ENCODE results near the gene HOXB4. TPM values are rescaled to one million over a fixed set of nuclear protein-coding genes. Genes with fewer than 3 reads are reported as not detected.

Gene HOXB4
- total RNA-seq, 4 donors from 2014 or later, result 1.8 to 6.6 (median 5.1) TPM

DNA sequence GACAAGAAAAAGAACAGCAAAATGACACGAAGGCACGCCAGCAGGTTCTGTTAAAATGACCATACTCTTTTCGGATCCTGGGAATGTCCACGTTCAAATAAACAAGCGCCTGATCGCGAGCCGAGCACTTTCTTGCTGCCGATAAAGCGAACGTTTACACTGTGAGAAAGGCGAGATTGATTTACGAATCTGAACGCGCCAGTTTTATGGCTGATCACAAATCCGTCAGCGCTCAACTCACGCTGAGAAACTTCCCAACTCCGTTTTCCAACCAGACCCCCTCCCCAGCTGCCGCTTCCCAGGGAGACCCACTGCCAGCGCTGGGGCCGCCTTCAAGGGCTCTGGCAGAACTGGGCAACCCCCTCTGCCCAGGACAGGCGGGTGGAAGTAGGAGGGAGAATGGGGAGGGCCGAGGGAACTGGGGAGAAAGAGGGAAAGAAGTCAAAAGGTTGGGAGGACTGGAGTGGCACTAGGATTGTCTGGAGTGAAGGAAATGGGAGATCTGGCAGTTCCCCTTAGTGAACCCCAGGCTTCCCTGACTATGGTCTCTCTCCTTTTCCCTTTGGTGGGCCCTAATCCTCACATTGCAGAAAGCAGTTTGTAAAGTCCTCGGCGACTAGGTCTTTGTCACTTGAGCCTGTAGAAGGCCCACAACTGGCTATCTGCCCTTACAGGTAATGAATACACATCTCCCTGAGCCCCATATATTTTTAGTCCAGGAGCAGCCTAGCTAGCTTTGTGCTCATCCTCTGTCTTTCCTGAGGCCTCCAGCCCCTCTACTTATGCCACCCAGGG is 6.9 kb downstream of the HOXB4 start:
- H3K4me1 ChIP-seq, result peaks cover 0 to 54% (median 4%) of the 10 kb centered on the region in 4 donors
- no peaks in the 10 kb centered on the region for H3K27me3 ChIP-seq
- H3K27ac ChIP-seq, result peak overlapping the region; percentile 54 to 92 (median 67)
- no peaks in the 10 kb centered on the region for H3K9me3 ChIP-seq
- no peak for DNase-seq
- peak overlapping the region in 2 of 4 donors; percentile 20 to 34 for H3K4me3 ChIP-seq
- TF ChIP-seq, protein P1, sequence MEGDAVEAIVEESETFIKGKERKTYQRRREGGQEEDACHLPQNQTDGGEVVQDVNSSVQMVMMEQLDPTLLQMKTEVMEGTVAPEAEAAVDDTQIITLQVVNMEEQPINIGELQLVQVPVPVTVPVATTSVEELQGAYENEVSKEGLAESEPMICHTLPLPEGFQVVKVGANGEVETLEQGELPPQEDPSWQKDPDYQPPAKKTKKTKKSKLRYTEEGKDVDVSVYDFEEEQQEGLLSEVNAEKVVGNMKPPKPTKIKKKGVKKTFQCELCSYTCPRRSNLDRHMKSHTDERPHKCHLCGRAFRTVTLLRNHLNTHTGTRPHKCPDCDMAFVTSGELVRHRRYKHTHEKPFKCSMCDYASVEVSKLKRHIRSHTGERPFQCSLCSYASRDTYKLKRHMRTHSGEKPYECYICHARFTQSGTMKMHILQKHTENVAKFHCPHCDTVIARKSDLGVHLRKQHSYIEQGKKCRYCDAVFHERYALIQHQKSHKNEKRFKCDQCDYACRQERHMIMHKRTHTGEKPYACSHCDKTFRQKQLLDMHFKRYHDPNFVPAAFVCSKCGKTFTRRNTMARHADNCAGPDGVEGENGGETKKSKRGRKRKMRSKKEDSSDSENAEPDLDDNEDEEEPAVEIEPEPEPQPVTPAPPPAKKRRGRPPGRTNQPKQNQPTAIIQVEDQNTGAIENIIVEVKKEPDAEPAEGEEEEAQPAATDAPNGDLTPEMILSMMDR (IDR thresholded peaks at IDR 0.05), result no peak
- TF ChIP-seq POLR2A (IDR thresholded peaks at IDR 0.05), result no peak
- peaks cover 0 to 16% (median 0%) of the 10 kb centered on the region in 3 donors for H3K36me3 ChIP-seq

DNA sequence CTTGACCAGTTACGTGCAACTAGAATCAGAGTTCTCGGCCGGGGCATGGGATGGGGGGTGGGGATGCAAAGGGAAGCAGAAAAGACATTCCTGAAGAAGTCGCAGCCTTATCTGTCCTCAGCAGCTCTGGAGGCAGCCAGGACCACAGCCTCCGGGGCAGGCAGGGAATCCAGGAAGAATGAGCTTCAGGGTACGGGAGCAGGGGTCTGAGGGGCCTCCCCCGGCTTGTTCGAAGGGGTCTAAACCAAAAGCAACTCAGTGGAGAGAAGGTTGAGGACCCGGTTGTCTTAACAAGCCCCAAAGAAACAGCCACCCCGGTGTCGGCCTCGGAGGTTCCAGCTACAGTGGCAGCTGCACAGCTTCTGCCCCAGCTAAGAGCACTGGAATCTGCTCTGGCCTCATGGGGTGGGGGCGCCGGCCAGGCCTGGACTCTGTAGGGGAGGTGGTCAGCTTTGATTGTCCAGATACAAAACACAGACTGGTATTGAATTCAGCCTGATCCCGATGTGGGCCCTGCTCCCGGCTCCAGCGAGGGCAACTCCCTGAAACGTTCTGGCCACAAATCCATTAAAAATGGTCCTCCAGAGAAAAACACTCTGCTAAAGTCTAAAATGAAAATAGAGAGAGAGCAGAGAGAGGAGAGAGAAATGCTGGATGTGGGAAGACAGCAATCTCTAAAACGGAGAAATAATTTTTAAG is 7.7 kb downstream of the HOXB4 start:
- no peak for TF ChIP-seq POLR2A (IDR thresholded peaks at IDR 0.05)
- TF ChIP-seq, protein P1 (IDR thresholded peaks at IDR 0.05), result no peak
- Histone ChIP-seq H3K4me3 (peak overlapping the region in 2 of 4 donors; percentile 20 to 34), H3K4me1 (peaks cover 0 to 55% (median 2%) of the 10 kb centered on the region in 4 donors), H3K27ac (peak overlapping the region; percentile 54 to 92 (median 67)), H3K36me3 (peaks cover 0 to 12% (median 0%) of the 10 kb centered on the region in 3 donors), H3K27me3 (no peaks in the 10 kb centered on the region), H3K9me3 (no peaks in the 10 kb centered on the region)
- DNase-seq, result peak in 1 of 3 donors; percentile 43

DNA sequence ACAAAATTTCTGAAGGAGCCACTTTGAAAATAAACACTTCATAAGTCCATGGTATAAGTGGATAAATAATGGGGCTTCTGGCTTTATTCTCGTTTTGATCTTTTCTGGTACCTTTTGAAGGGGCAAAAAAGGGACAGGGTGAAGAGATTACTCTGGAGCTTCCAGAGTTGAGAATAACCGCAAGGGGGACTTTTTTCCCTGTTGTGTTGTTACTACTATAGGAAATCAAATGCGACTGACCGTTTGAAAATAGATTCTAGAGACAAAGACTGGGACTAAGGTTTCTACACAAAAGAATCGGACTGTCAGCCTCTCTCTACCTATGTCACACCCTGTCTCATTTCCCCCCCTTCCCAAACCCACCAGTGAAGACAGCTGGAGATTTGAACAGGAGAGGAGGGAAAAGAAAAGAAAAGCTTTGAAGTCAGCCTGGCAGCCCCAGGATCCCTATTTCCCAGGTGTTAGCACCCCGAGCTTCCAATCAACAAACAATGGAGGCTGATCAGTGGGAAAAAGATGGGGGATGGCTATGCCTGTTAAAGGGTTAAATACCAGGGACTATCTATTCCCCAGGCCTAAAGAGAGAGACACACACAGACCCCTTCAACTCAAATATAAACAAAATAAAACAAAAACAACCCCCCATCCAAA is 8.4 kb downstream of the HOXB4 start:
- Histone ChIP-seq H3K27ac (peak overlapping the region; percentile 54 to 92 (median 67)), H3K36me3 (peaks cover 0 to 12% (median 0%) of the 10 kb centered on the region in 3 donors), H3K4me1 (peaks cover 0 to 60% (median 2%) of the 10 kb centered on the region in 4 donors), H3K4me3 (peak overlapping the region in 1 of 4 donors; percentile 34), H3K9me3 (no peaks in the 10 kb centered on the region), H3K27me3 (no peaks in the 10 kb centered on the region)
- no peak for TF ChIP-seq POLR2A (IDR thresholded peaks at IDR 0.05)
- TF ChIP-seq, protein P1 (IDR thresholded peaks at IDR 0.05), result peak in 1 of 6 experiments; percentile 8
- no peak for DNase-seq

- Histone ChIP-seq H3K36me3 (peaks cover 0 to 12% (median 0%) of the 10 kb centered on the region in 3 donors), H3K9me3 (no peaks in the 10 kb centered on the region), H3K4me1 (peaks cover 0 to 60% (median 2%) of the 10 kb centered on the region in 4 donors), H3K27me3 (no peaks in the 10 kb centered on the region), H3K4me3 (peak overlapping the region in 1 of 4 donors; percentile 27), H3K27ac (peak overlapping the region in 3 of 4 donors; percentile 55 to 92 (median 79))
- no peak for DNase-seq
- TF ChIP-seq POLR2A (IDR thresholded peaks at IDR 0.05), result no peak
- TF ChIP-seq, protein P1 (IDR thresholded peaks at IDR 0.05), result no peak
Observed at GRCh38 chr17:48569240-48569582, 8.9 kb downstream of the HOXB4 start.

- H3K9me3 ChIP-seq, result no peaks in the 10 kb centered on the region
- peak overlapping the region in 3 of 4 donors; percentile 34 to 92 (median 79) for H3K27ac ChIP-seq
- peaks cover 0 to 12% (median 0%) of the 10 kb centered on the region in 3 donors for H3K36me3 ChIP-seq
- no peaks in the 10 kb centered on the region for H3K27me3 ChIP-seq
- peak overlapping the region in 2 of 4 donors; percentile 3 to 27 for H3K4me3 ChIP-seq
- H3K4me1 ChIP-seq, result peaks cover 0 to 65% (median 2%) of the 10 kb centered on the region in 4 donors
- TF ChIP-seq POLR2A (IDR thresholded peaks at IDR 0.05), result no peak
- TF ChIP-seq, protein P1 (IDR thresholded peaks at IDR 0.05), result no peak
- DNase-seq, result peak in 1 of 3 donors; percentile 48
Observed at GRCh38 chr17:48568499-48569239, 9.5 kb downstream of the HOXB4 start.

Data from Peyer's patch (tissue), 4 donors.